B cell (primary cell): ENCODE measurements around the gene LIPI.

ENCODE experiments used
- CTCF ChIP-seq: fragments of 200-600 bp; IDR thresholded peaks from one replicate; pipeline ENCODE4 v1.8.0; 2022; ENCODE audit warnings: antibody characterized with exemption, mild to moderate bottlenecking
- EZH2 ChIP-seq: IDR thresholded peaks from 2 replicates; pipeline ENCODE4 v1.6.1; 2012; ENCODE audit warnings: borderline replicate concordance, low read depth, mild to moderate bottlenecking, moderate library complexity, low read length; ENCODE audit not compliant: insufficient read depth, poor library complexity, severe bottlenecking

- TF ChIP-seq EZH2 (no peak), CTCF (no peak)
Measured at GRCh38 chr21:14096172-14096571, 114.6 kb downstream of the LIPI start.
